ENCODE measurements around the gene GLDC.

DNA sequence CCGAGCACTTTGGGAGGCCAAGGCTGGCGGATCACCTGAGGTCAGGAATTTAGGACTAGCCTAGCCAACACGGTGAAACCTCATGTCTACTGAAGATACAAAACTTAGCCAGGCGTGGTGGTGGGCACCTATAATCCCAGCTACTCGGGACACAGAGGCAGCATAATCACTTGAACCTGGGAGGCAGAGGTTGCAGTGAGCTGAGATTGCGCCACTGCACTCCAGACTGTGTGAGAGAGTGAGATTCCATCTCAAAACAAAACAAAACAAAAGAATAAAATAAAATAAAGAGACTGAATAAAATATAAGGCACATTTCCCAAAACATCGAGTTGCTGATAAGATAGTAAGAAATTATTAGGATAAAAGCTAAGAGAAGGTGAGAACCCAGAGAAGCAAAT, 32.3 kb upstream of the GLDC start:
- TF ChIP-seq, protein P1, sequence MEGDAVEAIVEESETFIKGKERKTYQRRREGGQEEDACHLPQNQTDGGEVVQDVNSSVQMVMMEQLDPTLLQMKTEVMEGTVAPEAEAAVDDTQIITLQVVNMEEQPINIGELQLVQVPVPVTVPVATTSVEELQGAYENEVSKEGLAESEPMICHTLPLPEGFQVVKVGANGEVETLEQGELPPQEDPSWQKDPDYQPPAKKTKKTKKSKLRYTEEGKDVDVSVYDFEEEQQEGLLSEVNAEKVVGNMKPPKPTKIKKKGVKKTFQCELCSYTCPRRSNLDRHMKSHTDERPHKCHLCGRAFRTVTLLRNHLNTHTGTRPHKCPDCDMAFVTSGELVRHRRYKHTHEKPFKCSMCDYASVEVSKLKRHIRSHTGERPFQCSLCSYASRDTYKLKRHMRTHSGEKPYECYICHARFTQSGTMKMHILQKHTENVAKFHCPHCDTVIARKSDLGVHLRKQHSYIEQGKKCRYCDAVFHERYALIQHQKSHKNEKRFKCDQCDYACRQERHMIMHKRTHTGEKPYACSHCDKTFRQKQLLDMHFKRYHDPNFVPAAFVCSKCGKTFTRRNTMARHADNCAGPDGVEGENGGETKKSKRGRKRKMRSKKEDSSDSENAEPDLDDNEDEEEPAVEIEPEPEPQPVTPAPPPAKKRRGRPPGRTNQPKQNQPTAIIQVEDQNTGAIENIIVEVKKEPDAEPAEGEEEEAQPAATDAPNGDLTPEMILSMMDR (IDR thresholded peaks at IDR 0.05), result no peak
- TF ChIP-seq POLR2A (IDR thresholded peaks at IDR 0.05), result no peak

All from upper lobe of left lung (tissue), 4 donors.